Ovary (tissue), 9 donors: ENCODE results near the gene KIAA1191. TPM values are rescaled to one million over a fixed set of nuclear protein-coding genes. Genes with fewer than 3 reads are reported as not detected.
"Not testable (repeated sequence)": the region's sequence is repeated elsewhere in the genome, so short reads cannot be mapped to it uniquely, and the experiment has no call there.

Source experiments
- DNase-seq, 5 donors: peaks; one replicate each; pipeline ENCODE4 v3.0.0-alpha.2; 2019 to 2020
- H3K27ac ChIP-seq, 2 donors: fragments of 200-600 bp; one replicate each; pipeline versions ENCODE4 v1.5.1 to v1.8.0; 2019 to 2022
- H3K27me3 ChIP-seq: fragments of 200-600 bp; one replicate; pipeline ENCODE4 v1.8.0; 2022
- H3K36me3 ChIP-seq: fragments of 200-600 bp; sonication (generic); one replicate; pipeline ENCODE4 v1.5.1; 2019
- H3K4me1 ChIP-seq: one replicate; pipeline ENCODE4 v1.8.1; 2013; ENCODE audit warnings: mild to moderate bottlenecking, moderate library complexity; ENCODE audit not compliant: insufficient read depth
- H3K4me3 ChIP-seq: fragments of 200-600 bp; sonication (generic); one replicate; pipeline ENCODE4 v1.5.1; 2017
- H3K9me3 ChIP-seq, 2 donors: fragments of 200-600 bp in 1 of 2; sonication (generic) in 1 of 2; one replicate each; pipeline versions ENCODE4 v1.5.1 to v1.8.1; 2013 to 2019; ENCODE audit warnings: mild to moderate bottlenecking in 1 of 2, moderate library complexity in 1 of 2
- EP300 ChIP-seq: sonication (generic); formaldehyde crosslinking; IDR thresholded peaks from one replicate; pipeline ENCODE4 v1.6.1; 2017; ENCODE audit warnings: antibody characterized with exemption
- POLR2A ChIP-seq: fragments of 450-650 bp; IDR thresholded peaks from one replicate; pipeline ENCODE4 v1.6.1; 2017; ENCODE audit warnings: antibody characterized with exemption, mild to moderate bottlenecking, moderate library complexity
- WGBS, 3 donors: extraction: QIAGEN DNeasy Blood & Tissue Kit in 1 of 3; methylation state at CpG; one replicate each; pipeline versions ENCODE4 v1.1.5 to v1.1.7; 2013 to 2017; 5-methylcytosine and 5-hydroxymethylcytosine counted together
- intact Hi-C, 4 donors: fragments of 100-400 bp; cut with DNase I; formaldehyde crosslinking; loops; one replicate each; pipeline versions ENCODE4 v1.11.0 to v1.15.1; 2022 to 2023
- microRNA counts: library from miRNA; unstranded; fragments of <30 nt; microRNA quantifications from one replicate; lab custom pipeline; 2016
- microRNA-seq, 3 donors: library from miRNA; unstranded; fragments of <30 nt; microRNA quantifications; one replicate each; pipeline versions ENCODE4 to v1.2.0, GENCODE V29; 2019 to 2020
- polyA plus RNA-seq, 2 donors: library from polyadenylated mRNA; stranded (reverse); fragments of 200-250 nt in 1 of 2; fragments of 350-450 nt in 1 of 2; fragmentation: Illumina TruSeq in 1 of 2; extraction: RNeasy Lipid Tissue Mini Kit (QIAGEN cat#74804) in 1 of 2; gene quantifications; one replicate each; pipeline ENCODE4 v1.2.3, GENCODE V29; 2013 to 2014
- small RNA-seq: library from RNA; depleted of rRNA; stranded (forward); fragments of <200 nt; gene quantifications from one replicate; pipeline ENCODE3, GENCODE V24; 2016
- total RNA-seq, 7 donors: library from RNA; depleted of rRNA in 2 of 7; stranded (reverse); fragments of >200 nt in 2 of 7; fragmentation: NEBNext Ultra II Directional in 3 of 7; extraction: Animal tissue kit (Norgen Biotek cat#: 25700) in 3 of 7; gene quantifications; one replicate each; pipeline versions ENCODE4 v1.1.0 to v1.2.4, GENCODE V29; 2016 to 2023
- TF ChIP-seq, protein P1 (sequence below), 3 donors: fragments of 450-650 bp in 2 of 3; fragments of 200-600 bp in 1 of 3; IDR thresholded peaks; one replicate each; pipeline versions ENCODE4 v1.5.1 to v1.8.0; 2016 to 2022; ENCODE audit warnings: antibody characterized with exemption in 3 of 3, mild to moderate bottlenecking in 1 of 3
- donor health status: DM: no; HTN: no; CAD: no; lungs with moderate emphysema.
- donor health status: DM: no; HTN: no; CAD: no.
- donor health status: Bipolar disorder and iron deficiency.
- donor health status: DM: yes; HTN: yes; CAD: no.
- donor health status: DM: no; HTN: no; CAD: no.
- donor health status: DM: yes; HTN: yes; CAD: no.

Gene KIAA1191
- total and polyA plus RNA-seq, 9 donors = 87.5 to 166 (median 116) TPM

DNA sequence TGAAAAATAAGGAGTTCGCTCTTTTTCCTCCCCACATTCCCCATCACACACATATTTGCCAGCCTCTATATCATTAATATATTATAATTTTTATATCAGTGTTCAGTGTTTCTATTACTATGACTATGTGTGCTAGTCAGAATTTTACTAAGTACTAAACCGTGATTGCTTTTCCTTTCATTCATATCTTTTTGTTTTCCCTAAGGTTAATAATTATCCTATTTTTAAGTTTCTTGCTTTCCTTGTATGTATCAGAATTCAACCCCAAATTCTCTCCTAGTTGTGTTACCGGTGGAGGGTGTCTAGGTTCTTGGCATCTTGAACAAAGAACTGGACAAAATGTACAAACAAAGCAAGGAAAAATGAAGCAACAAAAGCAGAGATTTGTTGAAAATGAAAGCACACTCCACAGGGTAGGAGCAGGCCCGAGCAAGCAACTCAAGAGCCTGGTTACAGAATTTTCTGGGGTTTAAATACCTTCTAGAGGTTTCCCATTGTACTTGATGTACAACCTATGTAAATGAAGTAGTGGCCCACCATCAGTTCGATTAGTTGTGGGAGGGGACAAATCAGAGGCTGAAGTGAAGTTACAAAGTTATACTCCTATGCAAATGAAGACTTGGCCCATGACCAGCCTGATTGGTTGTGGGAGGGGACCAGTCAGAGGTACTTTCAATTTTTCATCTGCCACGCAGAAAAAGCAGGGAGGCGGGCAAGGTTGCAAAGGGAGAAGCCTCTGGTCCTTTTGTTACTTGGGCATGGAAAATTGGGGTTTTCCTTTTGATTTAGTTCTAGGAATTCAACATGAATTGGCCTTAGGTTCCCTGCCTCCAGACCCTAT, 43.8 kb downstream of the KIAA1191 start:
- Histone ChIP-seq H3K9me3 (no peaks in the 10 kb centered on the region), H3K27me3 (no peaks in the 10 kb centered on the region), H3K4me1 (peaks cover 2% of the 10 kb centered on the region), H3K36me3 (no peaks in the 10 kb centered on the region), H3K4me3 (no peak overlapping the region), H3K27ac (no peak overlapping the region)
- DNase-seq = no peak
- 42 to 54% (median 44%) methylated on average over 7 of the region's 7 CpGs for WGBS, 3 donors
- TF ChIP-seq EP300 (no peak), POLR2A (no peak)
- TF ChIP-seq, protein P1, sequence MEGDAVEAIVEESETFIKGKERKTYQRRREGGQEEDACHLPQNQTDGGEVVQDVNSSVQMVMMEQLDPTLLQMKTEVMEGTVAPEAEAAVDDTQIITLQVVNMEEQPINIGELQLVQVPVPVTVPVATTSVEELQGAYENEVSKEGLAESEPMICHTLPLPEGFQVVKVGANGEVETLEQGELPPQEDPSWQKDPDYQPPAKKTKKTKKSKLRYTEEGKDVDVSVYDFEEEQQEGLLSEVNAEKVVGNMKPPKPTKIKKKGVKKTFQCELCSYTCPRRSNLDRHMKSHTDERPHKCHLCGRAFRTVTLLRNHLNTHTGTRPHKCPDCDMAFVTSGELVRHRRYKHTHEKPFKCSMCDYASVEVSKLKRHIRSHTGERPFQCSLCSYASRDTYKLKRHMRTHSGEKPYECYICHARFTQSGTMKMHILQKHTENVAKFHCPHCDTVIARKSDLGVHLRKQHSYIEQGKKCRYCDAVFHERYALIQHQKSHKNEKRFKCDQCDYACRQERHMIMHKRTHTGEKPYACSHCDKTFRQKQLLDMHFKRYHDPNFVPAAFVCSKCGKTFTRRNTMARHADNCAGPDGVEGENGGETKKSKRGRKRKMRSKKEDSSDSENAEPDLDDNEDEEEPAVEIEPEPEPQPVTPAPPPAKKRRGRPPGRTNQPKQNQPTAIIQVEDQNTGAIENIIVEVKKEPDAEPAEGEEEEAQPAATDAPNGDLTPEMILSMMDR (IDR thresholded peaks at IDR 0.05) = no peak
- intact Hi-C loops = no loop called here

- H3K4me3 ChIP-seq, DNase-seq, intact Hi-C loops, H3K27ac ChIP-seq, H3K9me3 ChIP-seq, H3K27me3 ChIP-seq, H3K4me1 ChIP-seq, H3K36me3 ChIP-seq: not testable (repeated sequence)
- WGBS, 3 donors = 93 to 96% methylated on average over 3 to 13 of the region's 31 CpGs; no CpG with 5 or more reads in 1 of the 3 donors
Measured at GRCh38 chr5:176305356-176305755, 56.2 kb downstream of the KIAA1191 start.

MicroRNA genes within 50 kb of the gene (microRNA counts, 767-probe panel; counts per million panel counts)
- microRNA hsa-miR-1271-5p (lab: Ali Mortazavi, UCI) = 530 counts per million, percentile 78 among the panel's probes with 10 or more counts

Small RNA genes lying within 50 kb of the gene (microRNA-seq; reads per million reads assigned to microRNA genes)
- gene MIR1271 = 8.4 to 33.2 (median 20.5) reads per million in 3 donors

Small RNA genes lying within 50 kb of the gene (small RNA-seq; reads per million reads assigned to genes)
- 6.5 reads per million, percentile 81 among the genes with 10 or more reads in this experiment for gene MIR1271

Other genes starting within 250 kb of the KIAA1191 start
- gene SIMC1, start 123.3 kb downstream of the KIAA1191 start, total RNA-seq = 100 to 1,000 TPM in 2 of 7 donors, 10 to 100 TPM in 5; 50.9 to 114 (median 76.3) TPM
- 100 to 1,000 TPM in 1 of 2 donors, 10 to 100 TPM in 1; 39.0 to 104 TPM for gene SIMC1, start 123.3 kb downstream of the KIAA1191 start, polyA plus RNA-seq
- 10 to 100 TPM in 5 of 7 donors, 1 to 10 TPM in 2; 4.0 to 26.7 (median 19.1) TPM for gene ARL10, start 3.7 kb upstream of the KIAA1191 start, total RNA-seq
- 1 to 10 TPM; 8.4 TPM for gene ARL10, start 3.7 kb upstream of the KIAA1191 start, polyA plus RNA-seq
- 10 to 100 TPM in 6 of 7 donors, 1 to 10 TPM in 1; 8.9 to 27.0 (median 17.9) TPM for gene NOP16, start 26.8 kb upstream of the KIAA1191 start, total RNA-seq
- 10 to 100 TPM; 11.1 to 12.1 TPM for gene NOP16, start 26.8 kb upstream of the KIAA1191 start, polyA plus RNA-seq
- gene HIGD2A, start 27.0 kb upstream of the KIAA1191 start, total RNA-seq = 100 to 1,000 TPM in 4 of 7 donors, 10 to 100 TPM in 3; 64.3 to 131 (median 100) TPM
- gene HIGD2A, start 27.0 kb upstream of the KIAA1191 start, polyA plus RNA-seq = 100 to 1,000 TPM in 1 of 2 donors, 10 to 100 TPM in 1; 76.6 to 117 TPM
- 100 to 1,000 TPM in 5 of 7 donors, 10 to 100 TPM in 2; 79.7 to 138 (median 115) TPM for gene CLTB, start 54.8 kb upstream of the KIAA1191 start, total RNA-seq
- 100 to 1,000 TPM in 1 of 2 donors, 10 to 100 TPM in 1; 35.9 to 104 TPM for gene CLTB, start 54.8 kb upstream of the KIAA1191 start, polyA plus RNA-seq
- 10 to 100 TPM; 17.2 to 46.7 (median 34.4) TPM for gene FAF2, start 86.6 kb upstream of the KIAA1191 start, total RNA-seq
- gene FAF2, start 86.6 kb upstream of the KIAA1191 start, polyA plus RNA-seq = 10 to 100 TPM; 18.0 to 41.2 TPM
- 10 to 100 TPM; 16.6 to 44.7 (median 30.8) TPM for gene RNF44, start 175.6 kb upstream of the KIAA1191 start, total RNA-seq
- 10 to 100 TPM in 1 of 2 donors, 1 to 10 TPM in 1; 9.2 to 23.8 TPM for gene RNF44, start 175.6 kb upstream of the KIAA1191 start, polyA plus RNA-seq
- 1 to 10 TPM in 1 of 7 donors, under 1 TPM in 1, not detected in 5; 0.20 to 2.0 TPM for gene CDHR2, start 187.6 kb upstream of the KIAA1191 start, total RNA-seq
- under 1 TPM in 1 of 2 donors, not detected in 1; 0.10 TPM for gene CDHR2, start 187.6 kb upstream of the KIAA1191 start, polyA plus RNA-seq
- gene GPRIN1, start 248.4 kb upstream of the KIAA1191 start, total RNA-seq = under 1 TPM; 0.08 to 0.32 (median 0.20) TPM
- gene GPRIN1, start 248.4 kb upstream of the KIAA1191 start, polyA plus RNA-seq = under 1 TPM; 0.13 to 0.50 TPM